Ureter (tissue), 1 donor: ENCODE measurements around the gene NADK2. TPM values are rescaled to one million over a fixed set of nuclear protein-coding genes. Genes with fewer than 3 reads are reported as not detected.
"Not testable (repeated sequence)": the region's sequence is repeated elsewhere in the genome, so short reads cannot be mapped to it uniquely, and the experiment has no call there.

Experiments
- DNase-seq: peaks from one replicate; pipeline ENCODE4 v3.0.0-alpha.2; 2020; ENCODE audit warnings: low spot score
- total RNA-seq: library from RNA; stranded (reverse); gene quantifications from one replicate; pipeline ENCODE4 v1.2.4, GENCODE V29; 2023
- donor health status: DM: yes; HTN: yes; CAD: no.

Gene NADK2
- total RNA-seq, 1 donor from 2014 or later = 36.8 TPM

- DNase-seq = no peak
Observed at GRCh38 chr5:36206913-36207312, 34.8 kb downstream of the NADK2 start.

- no peak for DNase-seq
Observed at GRCh38 chr5:36205329-36205728, 36.4 kb downstream of the NADK2 start.

DNA sequence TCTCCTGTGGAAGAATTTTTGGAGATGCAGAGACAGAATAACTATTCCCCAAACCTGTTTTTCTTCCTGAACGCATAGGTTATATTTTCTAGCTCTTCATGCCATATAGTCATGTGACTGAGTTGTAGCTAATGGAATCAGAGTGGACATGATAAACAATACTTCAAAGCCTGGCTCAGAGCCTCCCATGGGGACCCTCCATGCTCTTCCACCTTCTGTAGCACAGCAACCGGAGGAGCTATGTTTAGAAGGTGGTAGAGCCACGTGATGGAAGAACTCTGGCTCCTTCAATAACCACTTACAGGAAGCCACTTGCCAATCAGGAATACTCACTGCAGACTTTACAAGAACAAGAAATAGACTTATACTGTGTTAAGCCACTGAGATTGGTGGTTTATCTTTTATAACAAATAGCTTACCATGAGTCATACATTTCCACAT is 39.2 kb downstream of the NADK2 start:
- DNase-seq = no peak

DNA sequence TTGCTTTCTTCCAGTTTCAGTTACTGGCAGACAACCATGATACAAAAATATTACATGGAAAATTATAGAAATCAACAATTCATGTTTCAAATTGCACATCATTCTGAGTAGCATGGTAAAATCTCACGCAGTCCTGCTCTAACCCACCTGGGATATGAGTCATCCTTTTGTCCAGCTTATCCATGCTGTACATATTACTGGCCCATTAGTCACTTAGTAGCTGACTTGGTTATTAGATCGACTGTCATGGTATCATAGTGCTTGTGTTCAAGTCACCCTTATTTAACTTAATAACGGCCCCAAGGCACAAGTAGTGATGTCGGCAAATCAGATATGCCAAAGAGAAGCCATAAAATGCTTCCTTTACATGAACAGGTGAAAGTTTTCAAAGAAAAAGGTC is 41.2 kb downstream of the NADK2 start:
- no peak for DNase-seq

DNA sequence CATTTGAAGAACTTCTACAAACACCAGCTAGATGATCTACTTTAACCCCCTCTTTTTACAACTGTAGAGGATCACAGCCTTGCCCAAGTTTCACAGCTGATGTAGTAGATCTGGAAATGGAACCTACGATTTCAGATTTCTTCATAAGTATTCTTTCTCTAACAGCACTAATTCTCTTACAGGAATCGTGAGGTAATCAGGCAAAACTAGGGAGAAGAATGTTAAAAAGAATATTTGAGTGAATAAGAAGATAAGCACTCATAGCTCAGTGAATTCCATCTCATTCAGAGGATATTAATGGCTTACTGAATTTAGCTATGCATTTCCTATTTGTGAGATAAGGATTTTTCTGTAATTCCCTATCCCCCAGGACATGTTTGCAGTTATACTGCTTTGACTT is 42.1 kb downstream of the NADK2 start:
- no peak for DNase-seq

GRCh38 chr5:36198783-36199182 is 42.9 kb downstream of the NADK2 start:
- DNase-seq = not testable (repeated sequence)

GRCh38 chr5:36198281-36198680 is 43.4 kb downstream of the NADK2 start:
- no peak for DNase-seq

- no peak for DNase-seq
Observed at GRCh38 chr5:36193746-36194145, 48.0 kb downstream of the NADK2 start.

DNA sequence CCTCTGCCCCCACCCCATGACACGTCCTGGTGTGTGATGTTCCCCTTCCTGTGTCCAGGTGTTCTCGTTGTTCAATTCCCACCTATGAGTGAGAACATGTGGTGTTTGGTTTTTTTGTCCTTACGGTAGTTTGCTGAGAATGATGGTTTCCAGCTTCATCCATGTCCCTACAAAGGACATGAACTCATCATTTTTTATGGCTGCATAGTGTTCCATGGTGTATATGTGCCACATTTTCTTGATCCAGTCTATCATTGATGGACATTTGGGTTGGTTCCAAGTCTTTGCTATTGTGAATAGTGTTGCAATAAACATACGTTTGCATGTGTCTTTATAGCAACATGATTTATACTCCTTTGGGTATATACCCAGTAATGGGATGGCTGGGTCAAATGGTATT is 57.3 kb downstream of the NADK2 start:
- DNase-seq = not testable (repeated sequence)

GRCh38 chr5:36181774-36182173 is 60.0 kb downstream of the NADK2 start:
- DNase-seq = no peak

DNA sequence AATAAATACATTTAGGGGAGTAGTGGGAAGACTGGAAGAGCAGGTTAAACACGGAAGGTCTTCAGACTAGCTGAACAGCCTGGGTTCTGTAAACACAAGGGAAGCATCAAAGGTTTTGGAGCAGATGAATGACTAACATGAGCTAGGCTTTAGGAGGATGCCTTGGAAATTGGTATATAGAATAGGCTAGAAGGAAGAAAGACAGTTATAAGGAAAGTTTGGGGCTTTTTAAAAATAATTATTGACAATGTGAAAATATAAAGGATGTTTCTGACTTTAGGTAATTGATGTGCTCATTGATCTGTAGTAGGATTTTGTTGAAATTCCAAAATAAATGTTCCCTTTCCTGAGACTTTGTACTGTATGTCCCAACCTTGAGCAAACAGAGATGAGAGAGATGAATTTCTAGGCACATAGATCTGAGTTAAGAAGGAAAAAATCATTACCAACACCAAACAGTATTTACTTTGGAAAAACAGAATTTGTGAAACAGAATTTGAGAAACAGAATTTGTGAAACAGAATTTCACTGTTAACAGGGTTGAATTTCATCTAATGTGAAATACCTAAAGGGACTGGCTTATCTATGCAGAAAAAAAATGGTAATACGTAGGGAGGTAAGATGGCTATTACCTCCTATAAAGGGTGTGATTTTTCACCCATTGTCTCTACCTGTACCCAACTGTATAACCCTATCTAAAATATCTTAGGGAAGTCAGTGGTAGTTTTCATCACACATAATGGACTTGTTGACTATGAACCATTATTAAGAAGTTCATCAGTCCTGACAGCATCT is 61.0 kb downstream of the NADK2 start:
- DNase-seq = no peak

DNA sequence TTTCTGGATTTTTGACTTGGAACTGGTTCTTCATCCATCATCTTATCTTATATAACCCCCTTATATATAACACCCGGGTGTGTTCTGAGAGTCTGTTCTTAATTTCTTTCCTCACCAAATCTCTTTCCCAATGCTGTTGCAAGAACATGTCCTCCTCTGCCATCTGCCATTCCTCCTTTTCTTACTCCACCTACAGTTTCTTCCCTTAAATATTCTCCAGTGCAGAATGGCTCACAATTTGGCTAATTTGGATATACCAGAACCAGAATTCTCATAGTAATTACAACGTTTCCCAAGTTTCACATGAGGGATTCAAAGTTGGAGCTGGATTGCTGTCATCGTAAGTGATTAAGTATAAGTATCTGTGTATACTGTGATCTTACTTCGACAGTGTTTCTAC is 61.8 kb downstream of the NADK2 start:
- no peak for DNase-seq

DNA sequence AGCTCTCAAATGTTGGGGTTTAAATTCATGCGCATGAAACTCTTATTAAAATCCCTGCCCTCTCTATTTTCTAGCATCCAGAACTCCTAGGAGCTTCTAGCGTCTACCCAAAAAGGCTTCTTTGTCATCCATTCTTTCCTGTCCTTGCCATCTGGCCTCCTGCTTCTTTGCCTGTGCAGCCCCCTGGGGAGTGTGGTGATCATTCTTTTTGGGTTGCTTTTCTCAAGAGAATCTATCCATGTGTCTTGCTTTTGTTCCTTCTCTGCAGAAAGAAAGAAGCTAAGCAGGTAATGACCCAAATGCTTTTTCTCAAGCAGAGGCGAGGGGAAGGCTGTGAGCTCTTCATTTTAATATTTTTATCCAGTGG is 63.2 kb downstream of the NADK2 start:
- DNase-seq = no peak

GRCh38 chr5:36177715-36178523 is 63.8 kb downstream of the NADK2 start:
- DNase-seq = no peak

- no peak for DNase-seq
Observed at GRCh38 chr5:36177154-36177553, 64.6 kb downstream of the NADK2 start.

DNA sequence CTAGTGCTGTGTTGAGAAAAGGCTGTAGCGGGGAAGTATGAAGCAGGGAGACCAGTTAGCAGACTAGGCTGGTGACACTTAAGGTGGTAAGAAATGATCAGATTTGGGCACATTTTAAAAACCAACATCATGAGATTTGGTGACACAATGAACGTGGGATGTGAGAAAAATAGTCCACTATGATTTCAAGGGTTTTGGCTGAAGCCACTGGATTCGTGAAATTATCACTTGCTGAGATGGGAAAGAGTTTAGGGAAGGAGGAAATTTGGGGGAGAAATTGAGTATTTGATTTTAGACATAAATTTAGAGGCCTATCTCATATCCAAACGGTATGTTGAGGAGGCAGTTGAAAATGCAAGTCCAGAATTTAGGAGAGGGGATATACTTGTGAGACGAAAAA is 66.7 kb downstream of the NADK2 start:
- DNase-seq = no peak

- DNase-seq = no peak
Observed at GRCh38 chr5:36174119-36174518, 67.6 kb downstream of the NADK2 start.

DNA sequence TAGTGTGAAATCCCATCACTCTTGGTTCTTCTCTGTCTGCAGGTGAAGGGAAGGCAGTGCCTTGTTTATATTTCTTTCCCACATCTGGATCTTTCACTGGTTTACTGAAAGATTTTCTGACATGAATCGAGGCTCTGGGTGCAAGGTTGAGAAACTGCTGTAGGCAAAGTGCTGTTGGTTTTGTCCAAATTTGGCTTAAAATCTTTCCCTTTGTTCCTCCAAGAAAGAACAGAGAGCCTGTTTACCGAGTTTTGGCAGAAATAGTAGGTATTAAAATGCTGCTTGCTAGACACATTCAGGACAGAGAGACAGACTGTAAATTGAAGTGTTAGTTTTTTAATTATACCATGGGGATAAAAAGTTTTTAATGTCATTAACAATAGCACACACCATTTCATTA is 68.3 kb downstream of the NADK2 start:
- no peak for DNase-seq

GRCh38 chr5:36172599-36172998 is 69.1 kb downstream of the NADK2 start:
- DNase-seq = no peak

GRCh38 chr5:36170832-36171424 is 70.8 kb downstream of the NADK2 start:
- DNase-seq = no peak

- DNase-seq = no peak
Observed at GRCh38 chr5:36168737-36169136, 73.0 kb downstream of the NADK2 start.

DNA sequence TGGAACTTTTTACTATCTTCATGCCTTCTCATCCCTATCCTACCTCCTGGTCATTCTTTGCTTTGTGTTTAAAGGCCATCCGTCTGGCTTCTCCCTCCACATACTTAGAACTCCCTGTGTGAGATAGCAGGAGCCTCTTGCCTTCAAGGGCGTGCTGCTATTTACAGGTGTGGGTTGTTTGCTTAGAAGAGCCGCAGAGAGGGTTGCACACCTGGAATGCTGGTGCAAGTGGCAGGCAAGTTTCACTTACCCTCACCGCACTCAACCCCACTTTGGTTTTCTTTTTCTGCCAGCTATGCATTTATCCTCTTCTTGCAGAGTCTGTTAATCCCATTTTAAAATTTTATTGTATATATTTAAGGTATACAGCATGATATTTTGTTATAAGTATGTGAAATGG is 77.3 kb downstream of the NADK2 start:
- DNase-seq = no peak
